Suprapubic skin (tissue), 4 donors: ENCODE results near the gene SFT2D1. TPM values are rescaled to one million over a fixed set of nuclear protein-coding genes. Genes with fewer than 3 reads are reported as not detected.

Source experiments
- DNase-seq, 2 donors: peaks; one replicate each; pipeline ENCODE4 v3.0.0-alpha.2; 2019; ENCODE audit warnings: low spot score in 2 of 2
- H3K27ac ChIP-seq: fragments of 200-600 bp; sonication (generic); one replicate; pipeline ENCODE4 v1.5.1; 2019
- H3K27me3 ChIP-seq: fragments of 200-600 bp; sonication (generic); one replicate; pipeline ENCODE4 v1.5.1; 2019
- H3K36me3 ChIP-seq: fragments of 200-600 bp; sonication (generic); one replicate; pipeline ENCODE4 v1.5.1; 2019
- H3K4me1 ChIP-seq: fragments of 200-600 bp; sonication (generic); one replicate; pipeline ENCODE4 v1.5.1; 2019
- H3K4me3 ChIP-seq: fragments of 200-600 bp; sonication (generic); one replicate; pipeline ENCODE4 v1.5.1; 2019; ENCODE audit warnings: mild to moderate bottlenecking
- H3K9me3 ChIP-seq: fragments of 200-600 bp; sonication (generic); one replicate; pipeline ENCODE4 v1.5.1; 2019
- CTCF ChIP-seq, 2 donors: fragments of 200-600 bp in 1 of 2; fragments of 450-650 bp in 1 of 2; sonication (generic) in 1 of 2; IDR thresholded peaks; one replicate each; pipeline ENCODE4 v1.5.1; 2016 to 2019; ENCODE audit warnings: antibody characterized with exemption in 2 of 2, mild to moderate bottlenecking in 1 of 2, moderate library complexity in 1 of 2
- EP300 ChIP-seq: sonication (generic); formaldehyde crosslinking; IDR thresholded peaks from one replicate; pipeline ENCODE4 v1.6.1; 2017; ENCODE audit warnings: antibody characterized with exemption
- POLR2A ChIP-seq, 2 donors: fragments of 450-650 bp; IDR thresholded peaks; one replicate each; pipeline ENCODE4 v1.6.1; 2017; ENCODE audit warnings: antibody characterized with exemption in 2 of 2, mild to moderate bottlenecking in 2 of 2, moderate library complexity in 2 of 2
- POLR2AphosphoS5 ChIP-seq, 3 donors: sonication (generic); formaldehyde crosslinking; IDR thresholded peaks; one replicate each; pipeline ENCODE4 v1.6.1; 2017; ENCODE audit warnings: antibody characterized with exemption in 3 of 3
- WGBS: methylation state at CpG from one replicate; pipeline ENCODE4 v1.1.5; 2018; 5-methylcytosine and 5-hydroxymethylcytosine counted together
- total RNA-seq, 4 donors: library from RNA; depleted of rRNA; stranded (reverse); fragments of >200 nt; gene quantifications; one replicate each; pipeline ENCODE4 v1.1.0, GENCODE V29; 2016

Gene SFT2D1
- total RNA-seq, 4 donors from 2014 or later: 26.0 to 55.0 (median 33.2) TPM

GRCh38 chr6:166325383-166326042 is 16.8 kb downstream of the SFT2D1 start:
- DNase-seq: no peak
- peaks cover 67% of the 10 kb centered on the region for H3K36me3 ChIP-seq

DNA sequence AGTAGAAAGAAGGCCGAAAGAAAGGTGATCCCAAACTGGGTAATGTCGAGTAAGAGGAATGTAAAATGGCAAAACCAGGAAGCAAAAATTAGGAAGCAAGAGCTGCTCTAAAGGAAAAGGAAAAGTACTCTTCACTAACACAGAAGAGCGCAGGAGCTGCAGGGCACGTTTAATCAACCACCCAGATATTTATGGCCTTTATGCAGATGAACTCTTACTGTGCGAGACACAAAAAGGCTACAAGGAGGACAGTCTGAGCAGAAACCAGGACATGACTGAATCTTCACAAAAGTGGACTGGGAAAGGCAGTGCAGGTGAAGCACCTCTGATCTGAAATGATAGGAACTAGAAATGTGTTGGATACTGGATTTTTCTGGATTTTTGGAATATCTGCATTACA is 18.9 kb downstream of the SFT2D1 start:
- no peak for TF ChIP-seq CTCF (IDR thresholded peaks at IDR 0.05)
- TF ChIP-seq POLR2A (IDR thresholded peaks at IDR 0.05): no peak
- TF ChIP-seq POLR2AphosphoS5 (IDR thresholded peaks at IDR 0.05): no peak
- TF ChIP-seq EP300: no peak
- H3K36me3 ChIP-seq: peaks cover 63% of the 10 kb centered on the region

More at GRCh38 chr6:166325383-166326042, 16.8 kb downstream of the SFT2D1 start:
- TF ChIP-seq EP300: no peak
- no peak for TF ChIP-seq POLR2A (IDR thresholded peaks at IDR 0.05)
- TF ChIP-seq CTCF (IDR thresholded peaks at IDR 0.05): no peak
- TF ChIP-seq POLR2AphosphoS5 (IDR thresholded peaks at IDR 0.05): no peak
- H3K27ac ChIP-seq: no peak overlapping the region
- no peaks in the 10 kb centered on the region for H3K4me1 ChIP-seq
- no peak overlapping the region for H3K4me3 ChIP-seq
- no peaks in the 10 kb centered on the region for H3K9me3 ChIP-seq
- H3K27me3 ChIP-seq: no peaks in the 10 kb centered on the region
- WGBS: 82% methylated on average over 5 of the region's 6 CpGs

DNA sequence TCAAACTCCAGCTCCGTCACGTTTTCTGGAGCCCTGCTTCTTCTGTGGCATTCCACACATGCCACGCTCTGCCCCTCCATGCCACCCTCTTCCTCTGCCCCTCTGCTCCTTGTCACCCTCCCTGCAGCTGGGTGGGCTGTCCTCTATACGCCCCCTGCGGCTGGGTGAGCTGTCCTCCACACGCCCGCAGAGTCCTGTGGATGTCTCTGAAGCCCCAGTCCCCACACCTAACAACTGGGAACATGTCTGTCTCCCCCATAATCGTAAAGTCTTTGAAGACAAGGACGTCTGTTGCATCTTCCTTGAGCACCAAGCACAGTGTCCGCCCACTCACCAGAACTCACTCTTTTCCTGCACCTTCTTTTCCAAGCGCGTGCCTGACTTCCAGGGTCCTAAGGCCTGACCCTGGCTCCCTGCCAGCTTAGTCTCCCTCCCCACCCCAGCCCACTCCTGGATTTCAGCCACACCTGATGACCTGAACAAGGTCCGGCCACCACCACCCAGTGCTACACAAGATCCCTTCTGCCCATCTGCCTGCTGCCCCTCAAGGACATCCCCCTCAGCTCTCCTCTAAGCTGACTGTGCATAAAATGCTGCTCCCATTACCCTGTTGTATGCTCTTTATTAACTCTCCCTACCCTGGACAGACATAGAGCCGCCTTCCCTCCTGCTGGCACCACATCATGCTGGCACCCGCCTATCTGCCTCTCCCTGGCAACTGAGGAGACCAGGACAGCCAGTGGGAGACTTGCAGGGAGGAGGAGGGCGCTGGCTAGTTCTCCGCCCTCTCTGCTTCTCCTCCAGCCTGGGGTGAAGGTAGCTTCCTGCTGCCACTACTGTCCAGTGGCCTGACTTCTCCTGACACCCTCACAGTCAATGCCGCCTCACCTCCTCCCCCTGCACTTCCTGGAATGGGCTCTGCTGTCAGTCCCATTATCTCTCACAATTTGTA is 23.4 kb downstream of the SFT2D1 start:
- TF ChIP-seq EP300 (no peak), POLR2AphosphoS5 (IDR thresholded peaks at IDR 0.05) (no peak), POLR2A (IDR thresholded peaks at IDR 0.05) (no peak), CTCF (IDR thresholded peaks at IDR 0.05) (no peak)
- Histone ChIP-seq H3K27ac (no peak overlapping the region), H3K4me3 (no peak overlapping the region), H3K9me3 (no peaks in the 10 kb centered on the region), H3K36me3 (peaks cover 35% of the 10 kb centered on the region), H3K4me1 (no peaks in the 10 kb centered on the region), H3K27me3 (no peaks in the 10 kb centered on the region)
- 86% methylated on average over 18 of the region's 18 CpGs for WGBS
- no peak for DNase-seq

More for the DNA sequence above, 18.9 kb downstream of the SFT2D1 start:
- Histone ChIP-seq H3K27ac (no peak overlapping the region), H3K9me3 (no peaks in the 10 kb centered on the region), H3K4me1 (no peaks in the 10 kb centered on the region), H3K4me3 (no peak overlapping the region), H3K27me3 (no peaks in the 10 kb centered on the region)
- WGBS: 83% methylated on average over 5 of the region's 5 CpGs
- DNase-seq: no peak

GRCh38 chr6:166318227-166318626 is 24.1 kb downstream of the SFT2D1 start:
- no peaks in the 10 kb centered on the region for H3K9me3 ChIP-seq
- H3K27me3 ChIP-seq: no peaks in the 10 kb centered on the region
- H3K4me3 ChIP-seq: no peak overlapping the region
- DNase-seq: no peak
- 80% methylated on average over 14 of the region's 14 CpGs for WGBS
- no peak overlapping the region for H3K27ac ChIP-seq
- no peaks in the 10 kb centered on the region for H3K4me1 ChIP-seq
- peaks cover 28% of the 10 kb centered on the region for H3K36me3 ChIP-seq
- TF ChIP-seq CTCF (IDR thresholded peaks at IDR 0.05) (no peak), POLR2A (IDR thresholded peaks at IDR 0.05) (no peak), EP300 (no peak), POLR2AphosphoS5 (IDR thresholded peaks at IDR 0.05) (no peak)
